B cell (primary cell): ENCODE measurements around the gene LRRC37A. TPM values are rescaled to one million over a fixed set of nuclear protein-coding genes. Genes with fewer than 3 reads are reported as not detected.
"Not testable (repeated sequence)": the region's sequence is repeated elsewhere in the genome, so short reads cannot be mapped to it uniquely, and the experiment has no call there.

Experiments used
- ATAC-seq: fragments of 200-7000 bp; cut with Tn5 transposase; one replicate; pipeline ENCODE4 v1.10.0; 2021; ENCODE audit warnings: low read depth, mild to moderate bottlenecking, moderate number of reproducible peaks, moderate library complexity
- CTCF ChIA-PET: fragments of 350-600 bp; sonication (Branson Sonifier 250); formaldehyde crosslinking; loops from one replicate; lab custom pipeline; 2021; ENCODE audit warnings: antibody characterized with exemption, inconsistent platforms; lab: Charles Lee
- POLR2A ChIA-PET: fragments of 350-600 bp; sonication (Branson Sonifier 250); formaldehyde crosslinking; loops from one replicate; lab custom pipeline; 2021; ENCODE audit warnings: antibody characterized with exemption; lab: Charles Lee
- DNase-seq: peaks from one replicate; pipeline ENCODE4 v3.0.0; 2013
- H2AFZ ChIP-seq: 2 replicates; pipeline ENCODE4 v1.6.1; 2012; ENCODE audit warnings: mild to moderate bottlenecking, low read depth, low read length; ENCODE audit not compliant: insufficient read depth, poor library complexity, severe bottlenecking
- H3K27ac ChIP-seq, 2 donors: 1 replicate in 1 of 2; 2 replicates in 1 of 2; pipeline ENCODE4 v1.5.1; 2012 to 2013; ENCODE audit warnings: low read length in 2 of 2, mild to moderate bottlenecking in 2 of 2, moderate library complexity in 1 of 2
- H3K27me3 ChIP-seq, 4 experiments: fragments of 200-600 bp in 1 of 4; sonication (generic) in 1 of 4; replicated peaks in 1 of 4; 1 replicate in 2 of 4; 2 replicates in 2 of 4; pipeline versions ENCODE4 v1.6.1 to v1.7.0; 2013 to 2016; ENCODE audit warnings: low read length in 3 of 4, mild to moderate bottlenecking in 2 of 4, mixed read lengths in 1 of 4, moderate library complexity in 1 of 4; ENCODE audit not compliant: insufficient read depth in 4 of 4, control insufficient read depth in 3 of 4; ENCODE audit errors: control extremely low read depth in 1 of 4
- H3K36me3 ChIP-seq, 2 experiments: replicated peaks in 1 of 2; 1 replicate in 1 of 2; 2 replicates in 1 of 2; pipeline versions ENCODE4 v1.6.1 to v1.7.1; 2013; ENCODE audit warnings: low read length in 1 of 2; ENCODE audit not compliant: insufficient read depth in 2 of 2, control insufficient read depth in 1 of 2; ENCODE audit errors: control extremely low read depth in 1 of 2, extremely low read depth in 1 of 2
- H3K4me1 ChIP-seq, 2 donors: fragments of 200-600 bp in 1 of 2; sonication (generic) in 1 of 2; 1 replicate in 1 of 2; 2 replicates in 1 of 2; pipeline versions ENCODE4 v1.5.1 to v1.6.1; 2013 to 2017; ENCODE audit warnings: low read length in 2 of 2; ENCODE audit not compliant: control insufficient read depth in 2 of 2, insufficient read depth in 2 of 2
- H3K4me2 ChIP-seq: replicated peaks from 2 replicates; pipeline ENCODE3; 2012; ENCODE audit warnings: mild to moderate bottlenecking, low read depth, low read length; ENCODE audit not compliant: poor library complexity, severe bottlenecking
- H3K4me3 ChIP-seq, 5 experiments: fragments of 200-600 bp in 1 of 5; sonication (generic) in 1 of 5; 1 replicate in 3 of 5; 2 replicates in 2 of 5; pipeline versions ENCODE4 v1.5.1 to v1.7.0; 2011 to 2016; ENCODE audit warnings: low read length in 4 of 5, mild to moderate bottlenecking in 4 of 5, low read depth in 2 of 5, control low read depth in 1 of 5, moderate library complexity in 1 of 5; ENCODE audit not compliant: insufficient read depth in 1 of 5; ENCODE audit errors: control extremely low read depth in 1 of 5, extremely low read depth in 1 of 5
- H3K79me2 ChIP-seq: fragments of 200-600 bp; sonication (generic); one replicate; pipeline ENCODE4 v1.6.0; 2016; ENCODE audit warnings: low read length; ENCODE audit not compliant: control insufficient read depth, insufficient read depth
- H3K9ac ChIP-seq: fragments of 200-600 bp; sonication (generic); 2 replicates; pipeline ENCODE4 v1.6.1; 2017; ENCODE audit warnings: mild to moderate bottlenecking, low read length, moderate library complexity
- H3K9me3 ChIP-seq, 3 donors: one replicate each; pipeline versions ENCODE4 v1.6.1 to v1.7.1; 2013; ENCODE audit warnings: low read length in 2 of 3; ENCODE audit not compliant: control insufficient read depth in 2 of 3, insufficient read depth in 1 of 3; ENCODE audit errors: control extremely low read depth in 1 of 3
- H4K20me1 ChIP-seq: 2 replicates; pipeline ENCODE4 v1.6.0; 2012; ENCODE audit warnings: mild to moderate bottlenecking, low read length; ENCODE audit not compliant: insufficient read depth, control insufficient read depth, poor library complexity, severe bottlenecking
- H3K27ac Mint-ChIP-seq: one replicate; pipeline ENCODE4 v1.8.0; 2021; ENCODE audit warnings: mixed read lengths
- H3K27me3 Mint-ChIP-seq: one replicate; pipeline ENCODE4 v1.8.0; 2021; ENCODE audit warnings: mixed read lengths
- H3K4me1 Mint-ChIP-seq: one replicate; pipeline ENCODE4 v1.8.0; 2021; ENCODE audit warnings: mixed read lengths
- H3K4me3 Mint-ChIP-seq: one replicate; pipeline ENCODE4 v1.8.0; 2021; ENCODE audit warnings: mixed read lengths
- H3K9me3 Mint-ChIP-seq: one replicate; pipeline ENCODE4 v1.8.0; 2022; ENCODE audit warnings: mixed read lengths; ENCODE audit not compliant: insufficient read depth
- WGBS: methylation state at CpG from one replicate; pipeline ENCODE4 v1.1.5; 2013; ENCODE audit warnings: missing lambda C conversion rate; ENCODE audit not compliant: insufficient coverage; 5-methylcytosine and 5-hydroxymethylcytosine counted together
- intact Hi-C: fragments of 100-400 bp; cut with micrococcal nuclease; formaldehyde crosslinking; loops from one replicate; pipeline ENCODE4 v1.10.0; 2022
- polyA plus RNA-seq: library from polyadenylated mRNA; depleted of rRNA; stranded (reverse); fragments of >200 nt; gene quantifications from 2 replicates; pipeline ENCODE4 v1.2.3, GENCODE V29; 2012
- total RNA-seq, 2 donors: library from RNA; stranded (reverse); fragments of 120-200 nt in 1 of 2; gene quantifications; 1 replicate in 1 of 2; 2 replicates in 1 of 2; pipeline versions ENCODE4 v1.2.3 to v1.2.4, GENCODE V29; 2013 to 2022

LRRC37A gene
- total and polyA plus RNA-seq, 2 donors (not counting 1 experiment from before 2014, with no cell fraction given): 2.7 to 22.1 TPM

DNA sequence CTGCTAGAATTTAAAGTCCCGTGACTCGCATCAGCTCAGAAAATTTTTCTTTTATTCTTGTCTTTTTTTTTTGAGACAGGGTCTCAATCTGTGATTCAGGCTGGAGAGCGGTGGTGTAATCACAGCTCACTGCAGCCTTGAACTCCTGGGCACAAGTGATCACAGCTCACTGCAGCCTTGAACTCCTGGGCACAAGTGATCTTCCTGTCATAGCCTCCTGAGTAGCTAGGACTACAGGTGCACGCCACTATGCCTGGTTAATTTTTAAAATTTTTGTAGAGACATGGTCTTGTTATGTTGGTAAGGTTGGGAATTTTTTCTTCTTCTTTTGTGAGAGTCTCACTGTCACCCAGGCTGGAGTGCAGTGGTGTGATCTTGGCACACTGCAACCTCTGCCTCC lies 13.6 kb upstream of the LRRC37A start:
- H3K9ac ChIP-seq, H3K27me3 Mint-ChIP-seq, H3K27ac Mint-ChIP-seq, H3K79me2 ChIP-seq, intact Hi-C loops, H3K9me3 Mint-ChIP-seq, H3K4me3 ChIP-seq, H4K20me1 ChIP-seq, DNase-seq, H3K4me1 Mint-ChIP-seq, H3K9me3 ChIP-seq, H2AFZ ChIP-seq, H3K27ac ChIP-seq, H3K27me3 ChIP-seq, H3K4me3 Mint-ChIP-seq, H3K4me1 ChIP-seq, POLR2A ChIA-PET, H3K4me2 ChIP-seq, H3K36me3 ChIP-seq, ATAC-seq: not testable (repeated sequence)
- WGBS: 100% methylated on average over 1 of the region's 4 CpGs
- CTCF ChIA-PET: interaction anchor here (0.7 kb wide), 1 partner anchor 1573 kb away, joined by 3 read pairs; the partner anchor contains the start of gene DBF4B

DNA sequence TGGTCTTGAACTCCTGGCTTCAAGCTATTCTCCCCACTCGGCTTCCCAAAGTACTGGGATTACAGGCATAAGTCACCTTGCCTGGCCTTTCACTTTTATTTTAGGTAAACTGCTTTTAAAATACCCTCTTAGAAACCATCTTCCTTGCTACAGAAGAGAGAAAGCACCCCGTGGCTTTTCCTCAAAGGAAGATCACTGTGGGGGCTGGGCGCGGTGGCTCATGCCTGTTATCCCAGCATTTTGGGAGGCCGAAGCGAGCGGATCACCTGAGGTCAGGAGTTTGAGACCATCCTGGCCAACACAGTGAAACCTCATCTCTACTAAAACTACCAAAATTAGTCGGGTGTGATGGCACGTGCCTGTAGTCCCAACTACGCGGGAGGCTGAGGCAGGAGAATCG lies 12.3 kb upstream of the LRRC37A start:
- ATAC-seq, CTCF ChIA-PET, H3K4me3 Mint-ChIP-seq, DNase-seq, H3K27ac ChIP-seq, H3K4me1 Mint-ChIP-seq, H3K9me3 ChIP-seq, POLR2A ChIA-PET, H2AFZ ChIP-seq, H3K9ac ChIP-seq, H3K9me3 Mint-ChIP-seq, H3K27ac Mint-ChIP-seq, H3K27me3 Mint-ChIP-seq, H3K4me2 ChIP-seq, H3K4me1 ChIP-seq, H3K4me3 ChIP-seq, H3K27me3 ChIP-seq, intact Hi-C loops, H3K36me3 ChIP-seq, H3K79me2 ChIP-seq, H4K20me1 ChIP-seq: not testable (repeated sequence)
- 71% methylated on average over 1 of the region's 12 CpGs for WGBS

DNA sequence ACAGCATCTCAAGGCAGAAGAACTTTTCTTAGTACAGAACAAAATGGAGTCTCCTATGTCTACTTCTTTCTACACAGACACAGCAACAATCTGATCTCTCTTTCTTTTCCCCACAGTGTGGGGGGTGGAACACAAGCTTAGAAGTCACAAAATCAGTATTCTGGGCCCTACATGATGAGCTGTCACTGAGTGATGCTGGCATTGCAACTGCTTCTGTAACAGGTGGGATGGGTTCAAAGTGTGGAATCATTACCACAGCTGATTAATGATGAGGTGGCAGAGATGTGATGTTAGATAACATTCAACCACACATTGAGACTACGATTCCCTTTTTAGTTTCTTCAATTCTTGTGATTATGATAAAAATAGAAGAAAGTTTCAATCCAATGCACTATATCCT lies 10.5 kb upstream of the LRRC37A start:
- H3K27ac ChIP-seq, H2AFZ ChIP-seq, H3K4me3 ChIP-seq, H3K9ac ChIP-seq, H3K27me3 Mint-ChIP-seq, H3K79me2 ChIP-seq, H3K9me3 ChIP-seq, H3K27ac Mint-ChIP-seq, H3K4me2 ChIP-seq, H3K27me3 ChIP-seq, H4K20me1 ChIP-seq, POLR2A ChIA-PET, CTCF ChIA-PET, intact Hi-C loops, H3K9me3 Mint-ChIP-seq, H3K4me3 Mint-ChIP-seq, H3K4me1 ChIP-seq, ATAC-seq, H3K36me3 ChIP-seq, DNase-seq: not testable (repeated sequence)
- no CpG with 5 or more reads among the region's 1 CpG for WGBS
- peaks cover 11% of the 10 kb centered on the region for H3K4me1 Mint-ChIP-seq

DNA sequence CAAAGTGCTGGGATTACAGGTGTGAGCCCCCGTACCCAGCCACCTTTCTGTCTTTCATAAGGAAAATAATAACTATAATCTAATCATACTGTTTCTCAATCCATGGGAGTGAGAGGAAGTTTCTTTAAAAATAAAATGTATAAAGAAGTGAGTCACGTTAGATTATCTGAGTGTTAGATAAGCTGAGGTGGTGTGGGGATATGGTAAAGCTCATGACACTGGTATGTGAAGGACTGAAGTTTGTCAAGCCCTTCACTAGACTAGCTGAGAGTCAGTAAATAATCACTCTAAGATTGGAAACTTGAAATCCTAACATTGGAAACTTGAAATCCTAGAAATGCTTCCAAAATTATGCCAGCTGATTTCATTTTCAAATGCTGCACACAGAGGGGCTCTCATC lies 9.4 kb upstream of the LRRC37A start:
- H3K27ac ChIP-seq, DNase-seq, H3K9ac ChIP-seq, H3K79me2 ChIP-seq, H3K4me3 Mint-ChIP-seq, H3K9me3 Mint-ChIP-seq, H3K27ac Mint-ChIP-seq, ATAC-seq, H3K27me3 Mint-ChIP-seq, H4K20me1 ChIP-seq, intact Hi-C loops, CTCF ChIA-PET, H3K4me2 ChIP-seq, H3K4me3 ChIP-seq, H3K27me3 ChIP-seq, H3K9me3 ChIP-seq, H2AFZ ChIP-seq, H3K36me3 ChIP-seq: not testable (repeated sequence)
- H3K4me1 ChIP-seq: peaks cover 7 to 10% of the 10 kb centered on the region in 2 donors
- H3K4me1 Mint-ChIP-seq: peaks cover 14% of the 10 kb centered on the region
- no CpG with 5 or more reads among the region's 2 CpGs for WGBS
- POLR2A ChIA-PET: interaction anchor here (0.7 kb wide), 1 partner anchor 1412 kb away, joined by 3 read pairs; no protein-coding TSS in a partner anchor
